Ishikawa (cell line): Measurements from ENCODE around the gene TEN1.

ENCODE experiments used
- CEBPB ChIP-seq: IDR thresholded peaks from 2 replicates; pipeline ENCODE4 v1.6.1; 2012
- CREB1 ChIP-seq: IDR thresholded peaks from 2 replicates; pipeline ENCODE4 v1.6.1; 2012; ENCODE audit warnings: low read depth
- EGR1 ChIP-seq: IDR thresholded peaks from 2 replicates; pipeline ENCODE4 v1.6.1; 2012
- EP300 ChIP-seq: IDR thresholded peaks from 2 replicates; pipeline ENCODE4 v1.6.1; 2012; ENCODE audit warnings: borderline replicate concordance
- FOXM1 ChIP-seq: IDR thresholded peaks from 2 replicates; pipeline ENCODE4 v1.6.1; 2012; ENCODE audit warnings: low read depth, borderline replicate concordance
- NFIC ChIP-seq: IDR thresholded peaks from 2 replicates; pipeline ENCODE4 v1.6.1; 2012
- RAD21 ChIP-seq: IDR thresholded peaks from 2 replicates; pipeline ENCODE4 v1.6.1; 2012; ENCODE audit warnings: low read depth
- TAF1 ChIP-seq: IDR thresholded peaks from 2 replicates; pipeline ENCODE4 v1.6.1; 2012; ENCODE audit warnings: low read depth, mild to moderate bottlenecking
- TCF12 ChIP-seq: IDR thresholded peaks from 2 replicates; pipeline ENCODE4 v1.6.1; 2012; ENCODE audit warnings: low read depth
- TEAD4 ChIP-seq: IDR thresholded peaks from 2 replicates; pipeline ENCODE4 v1.6.1; 2012
- YY1 ChIP-seq: IDR thresholded peaks from 2 replicates; pipeline ENCODE4 v1.6.1; 2012; ENCODE audit warnings: low read depth
- ZBTB7A ChIP-seq: IDR thresholded peaks from 2 replicates; pipeline ENCODE4 v1.6.1; 2012; ENCODE audit warnings: low read depth
- TF ChIP-seq, protein P1 (sequence below): IDR thresholded peaks from 2 replicates; pipeline ENCODE4 v1.6.1; 2012
- TF ChIP-seq, protein P2 (sequence below): IDR thresholded peaks from 2 replicates; pipeline ENCODE4 v1.6.1; 2012; ENCODE audit warnings: low read depth, mild to moderate bottlenecking
- TF ChIP-seq, protein P3 (sequence below): IDR thresholded peaks from 2 replicates; pipeline ENCODE4 v1.6.1; 2012

TEN1 gene

DNA sequence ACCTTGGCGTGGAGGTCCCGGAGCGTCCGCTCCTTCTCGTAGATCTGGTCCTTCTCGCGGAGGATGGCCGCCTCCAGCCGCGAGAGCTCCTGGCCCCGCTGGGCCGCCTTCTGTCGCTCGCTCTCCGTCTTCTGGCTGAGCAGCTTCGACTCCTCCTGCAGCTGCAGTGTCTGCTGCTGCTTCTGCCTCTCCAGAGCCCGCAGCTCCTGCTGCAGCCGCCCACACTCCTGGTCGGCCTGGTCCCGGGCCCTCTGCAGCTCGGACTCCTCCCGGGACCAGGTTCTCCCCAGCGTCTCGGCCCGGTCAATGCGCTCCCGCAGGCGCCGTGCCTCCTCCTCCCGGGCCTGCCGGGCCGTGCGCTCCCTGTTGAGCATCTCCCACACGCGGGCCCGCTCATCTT lies 29.2 kb downstream of the TEN1 start:
- TF ChIP-seq CREB1, result no peak
- no peak for TF ChIP-seq RAD21
- TF ChIP-seq EP300, result no peak
- TF ChIP-seq YY1, result no peak
- TF ChIP-seq, protein P1, sequence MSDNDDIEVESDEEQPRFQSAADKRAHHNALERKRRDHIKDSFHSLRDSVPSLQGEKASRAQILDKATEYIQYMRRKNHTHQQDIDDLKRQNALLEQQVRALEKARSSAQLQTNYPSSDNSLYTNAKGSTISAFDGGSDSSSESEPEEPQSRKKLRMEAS, result no peak
- TF ChIP-seq ZBTB7A, result no peak

DNA sequence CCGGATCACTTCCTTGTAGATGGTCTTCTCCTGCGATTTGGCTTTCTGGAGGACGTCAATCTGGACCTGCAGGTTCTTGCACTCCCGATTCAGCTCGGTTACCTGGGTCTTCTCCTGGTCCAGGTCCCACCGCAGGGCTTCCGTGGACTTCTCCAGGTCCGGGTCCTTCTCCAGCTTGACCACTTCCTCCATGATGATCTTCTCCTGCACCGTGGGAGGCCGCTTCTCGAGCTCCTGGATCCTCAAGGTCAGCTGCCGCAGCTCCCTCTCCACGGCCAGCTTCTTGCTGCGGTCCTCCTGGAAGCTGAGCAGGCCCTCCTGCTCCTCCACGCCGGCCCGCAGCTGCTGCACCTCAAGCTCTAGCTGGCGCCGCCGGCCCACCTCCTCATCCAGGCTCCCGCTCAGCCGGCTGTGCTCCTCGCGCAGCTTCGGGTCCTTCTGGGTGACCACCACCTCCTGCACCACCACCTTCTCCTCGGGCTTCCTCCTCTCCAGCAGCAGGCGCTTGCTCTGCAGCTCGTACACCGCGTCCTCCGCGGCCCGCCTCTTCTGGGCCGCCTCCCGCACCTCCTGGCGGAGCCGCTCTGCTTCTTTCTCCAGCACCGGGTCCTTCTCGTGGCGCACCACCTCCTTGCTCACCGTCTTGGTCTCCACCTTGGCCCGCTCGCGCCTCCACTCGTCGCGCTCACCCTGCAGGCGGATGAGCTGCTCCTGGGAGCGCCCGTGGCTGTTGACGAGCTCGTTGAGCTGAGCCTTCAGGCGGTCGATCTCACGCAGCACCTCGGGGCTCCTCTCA lies 29.8 kb downstream of the TEN1 start:
- TF ChIP-seq YY1 (no peak), EGR1 (no peak), CEBPB (no peak), TCF12 (no peak), EP300 (no peak), TEAD4 (no peak), TAF1 (no peak), ZBTB7A (no peak), CREB1 (no peak), FOXM1 (no peak), RAD21 (no peak), NFIC (no peak)
- TF ChIP-seq, protein P1, result no peak
- TF ChIP-seq, protein P2, sequence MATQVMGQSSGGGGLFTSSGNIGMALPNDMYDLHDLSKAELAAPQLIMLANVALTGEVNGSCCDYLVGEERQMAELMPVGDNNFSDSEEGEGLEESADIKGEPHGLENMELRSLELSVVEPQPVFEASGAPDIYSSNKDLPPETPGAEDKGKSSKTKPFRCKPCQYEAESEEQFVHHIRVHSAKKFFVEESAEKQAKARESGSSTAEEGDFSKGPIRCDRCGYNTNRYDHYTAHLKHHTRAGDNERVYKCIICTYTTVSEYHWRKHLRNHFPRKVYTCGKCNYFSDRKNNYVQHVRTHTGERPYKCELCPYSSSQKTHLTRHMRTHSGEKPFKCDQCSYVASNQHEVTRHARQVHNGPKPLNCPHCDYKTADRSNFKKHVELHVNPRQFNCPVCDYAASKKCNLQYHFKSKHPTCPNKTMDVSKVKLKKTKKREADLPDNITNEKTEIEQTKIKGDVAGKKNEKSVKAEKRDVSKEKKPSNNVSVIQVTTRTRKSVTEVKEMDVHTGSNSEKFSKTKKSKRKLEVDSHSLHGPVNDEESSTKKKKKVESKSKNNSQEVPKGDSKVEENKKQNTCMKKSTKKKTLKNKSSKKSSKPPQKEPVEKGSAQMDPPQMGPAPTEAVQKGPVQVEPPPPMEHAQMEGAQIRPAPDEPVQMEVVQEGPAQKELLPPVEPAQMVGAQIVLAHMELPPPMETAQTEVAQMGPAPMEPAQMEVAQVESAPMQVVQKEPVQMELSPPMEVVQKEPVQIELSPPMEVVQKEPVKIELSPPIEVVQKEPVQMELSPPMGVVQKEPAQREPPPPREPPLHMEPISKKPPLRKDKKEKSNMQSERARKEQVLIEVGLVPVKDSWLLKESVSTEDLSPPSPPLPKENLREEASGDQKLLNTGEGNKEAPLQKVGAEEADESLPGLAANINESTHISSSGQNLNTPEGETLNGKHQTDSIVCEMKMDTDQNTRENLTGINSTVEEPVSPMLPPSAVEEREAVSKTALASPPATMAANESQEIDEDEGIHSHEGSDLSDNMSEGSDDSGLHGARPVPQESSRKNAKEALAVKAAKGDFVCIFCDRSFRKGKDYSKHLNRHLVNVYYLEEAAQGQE, result no peak
- TF ChIP-seq, protein P3, sequence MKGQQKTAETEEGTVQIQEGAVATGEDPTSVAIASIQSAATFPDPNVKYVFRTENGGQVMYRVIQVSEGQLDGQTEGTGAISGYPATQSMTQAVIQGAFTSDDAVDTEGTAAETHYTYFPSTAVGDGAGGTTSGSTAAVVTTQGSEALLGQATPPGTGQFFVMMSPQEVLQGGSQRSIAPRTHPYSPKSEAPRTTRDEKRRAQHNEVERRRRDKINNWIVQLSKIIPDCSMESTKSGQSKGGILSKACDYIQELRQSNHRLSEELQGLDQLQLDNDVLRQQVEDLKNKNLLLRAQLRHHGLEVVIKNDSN, result no peak

DNA sequence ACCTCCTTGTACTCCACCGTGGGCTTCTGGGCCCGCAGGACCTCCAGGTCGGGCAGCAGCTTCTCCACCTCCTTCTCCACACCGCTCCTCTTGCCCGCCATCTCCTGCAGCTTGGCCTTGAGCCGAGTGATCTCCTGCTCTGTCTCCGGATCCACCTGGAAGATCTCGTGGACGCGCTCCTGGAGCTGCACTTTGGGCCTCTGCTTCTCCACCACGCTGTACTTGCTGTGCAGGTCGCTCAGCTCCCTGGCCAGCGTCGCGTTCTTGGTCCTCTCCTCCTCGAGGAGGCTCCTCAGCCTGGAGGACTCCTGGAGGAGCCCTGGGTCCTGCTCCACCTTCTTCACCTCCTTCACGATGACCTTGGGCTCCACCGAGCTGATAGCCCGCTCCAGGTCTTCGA lies 30.4 kb downstream of the TEN1 start:
- TF ChIP-seq, protein P3, result no peak
- TF ChIP-seq RAD21, result no peak
- TF ChIP-seq FOXM1, result no peak
- TF ChIP-seq, protein P2, result no peak
- TF ChIP-seq YY1, result no peak
- TF ChIP-seq, protein P1, result no peak
- no peak for TF ChIP-seq CREB1
- TF ChIP-seq TAF1, result no peak
- no peak for TF ChIP-seq ZBTB7A

DNA sequence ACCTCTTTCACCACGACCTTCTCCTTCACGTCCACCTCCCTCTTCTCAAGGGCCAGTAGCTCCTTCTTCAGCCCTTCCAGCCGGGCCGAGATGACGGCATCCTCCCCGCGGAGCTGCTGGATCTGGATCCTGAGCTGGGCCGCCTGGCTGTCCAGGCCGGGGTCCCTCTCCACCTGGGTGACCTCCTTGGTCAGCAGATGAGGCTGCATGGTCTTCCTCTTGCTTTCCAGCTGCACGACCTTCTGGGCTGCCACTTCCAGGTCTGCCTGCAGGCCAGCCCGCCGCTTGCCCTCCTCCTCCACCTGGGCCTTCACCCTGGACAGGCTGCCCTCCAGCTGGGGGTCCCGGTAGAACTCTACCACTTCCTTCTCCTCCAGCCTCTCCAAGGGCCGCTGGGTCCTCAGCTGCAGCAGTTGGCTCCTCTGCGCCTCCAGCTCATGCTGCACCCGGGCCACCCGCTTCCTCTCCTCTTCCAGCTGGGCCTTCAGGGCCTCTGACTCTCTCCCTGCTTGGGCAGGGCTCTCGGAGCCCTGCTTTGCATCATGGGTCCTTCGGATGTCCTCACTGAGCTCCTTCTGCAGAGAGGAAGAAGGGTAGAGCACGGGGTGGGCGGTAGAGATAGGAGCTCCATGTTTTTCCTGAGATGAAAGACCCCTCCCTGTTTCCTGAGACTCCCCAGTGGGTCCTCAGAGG lies 31.1 kb downstream of the TEN1 start:
- TF ChIP-seq NFIC (no peak), FOXM1 (no peak), CEBPB (no peak), ZBTB7A (no peak), TAF1 (no peak), TEAD4 (no peak), EP300 (no peak), EGR1 (no peak), TCF12 (no peak), CREB1 (no peak), RAD21 (no peak), YY1 (no peak)
- TF ChIP-seq, protein P3, result no peak
- TF ChIP-seq, protein P1, result no peak
- TF ChIP-seq, protein P2, result no peak
